Mesendoderm (in vitro differentiated cells): ENCODE measurements around the gene DISC1.
"Not testable (repeated sequence)": the region's sequence is repeated elsewhere in the genome, so short reads cannot be mapped to it uniquely, and the experiment has no call there.

Experiments used
- DNase-seq: peaks from one replicate; pipeline ENCODE4 v3.0.0; 2013
- H2AK5ac ChIP-seq: 2 replicates; pipeline ENCODE4 v1.6.1; 2013; ENCODE audit warnings: low read length, inconsistent platforms
- H2BK120ac ChIP-seq: 2 replicates; pipeline ENCODE4 v1.6.1; 2013; ENCODE audit warnings: low read depth, mild to moderate bottlenecking, low read length, moderate library complexity, mixed read lengths
- H2BK15ac ChIP-seq: replicated peaks from 2 replicates; pipeline ENCODE4 v1.6.1; 2013; ENCODE audit warnings: low read depth, mild to moderate bottlenecking, moderate library complexity
- H2BK5ac ChIP-seq: 2 replicates; pipeline ENCODE4 v1.6.1; 2013; ENCODE audit warnings: low read length, inconsistent platforms
- H3K18ac ChIP-seq: 2 replicates; pipeline ENCODE4 v1.6.1; 2013; ENCODE audit warnings: mild to moderate bottlenecking, low read length, mixed read lengths
- H3K23ac ChIP-seq: one replicate; pipeline ENCODE4 v1.6.1; 2013; ENCODE audit warnings: low read length
- H3K27ac ChIP-seq: 2 replicates; pipeline ENCODE4 v1.5.1; 2013; ENCODE audit warnings: low read depth, mild to moderate bottlenecking, inconsistent platforms, low read length, moderate library complexity
- H3K27me3 ChIP-seq: 2 replicates; pipeline ENCODE4 v1.6.1; 2013; ENCODE audit warnings: low read length, control low read depth, mild to moderate bottlenecking, inconsistent platforms; ENCODE audit not compliant: insufficient read depth, poor library complexity
- H3K36me3 ChIP-seq: 2 replicates; pipeline ENCODE4 v1.6.1; 2013; ENCODE audit warnings: low read length, inconsistent platforms; ENCODE audit not compliant: control insufficient read depth, insufficient read depth
- H3K4ac ChIP-seq: one replicate; pipeline ENCODE4 v1.6.1; 2013; ENCODE audit warnings: low read depth, mild to moderate bottlenecking, low read length, moderate library complexity
- H3K4me1 ChIP-seq: 2 replicates; pipeline ENCODE4 v1.6.1; 2013; ENCODE audit warnings: low read depth, low read length, inconsistent platforms; ENCODE audit not compliant: control insufficient read depth
- H3K4me2 ChIP-seq: 2 replicates; pipeline ENCODE4 v1.6.1; 2013; ENCODE audit warnings: low read length
- H3K4me3 ChIP-seq: 2 replicates; pipeline ENCODE4 v1.5.1; 2013; ENCODE audit warnings: mild to moderate bottlenecking, low read length
- H3K56ac ChIP-seq: one replicate; pipeline ENCODE4 v1.6.1; 2013; ENCODE audit warnings: low read length
- H3K79me1 ChIP-seq: 2 replicates; pipeline ENCODE4 v1.6.1; 2013; ENCODE audit warnings: low read length, inconsistent platforms
- H3K79me2 ChIP-seq: 2 replicates; pipeline ENCODE4 v1.6.1; 2013; ENCODE audit warnings: mild to moderate bottlenecking, low read length; ENCODE audit not compliant: control insufficient read depth, insufficient read depth
- H3K9ac ChIP-seq: 2 replicates; pipeline ENCODE4 v1.6.1; 2013; ENCODE audit warnings: low read length, inconsistent platforms
- H4K5ac ChIP-seq: one replicate; pipeline ENCODE4 v1.6.1; 2013; ENCODE audit warnings: low read length
- H4K8ac ChIP-seq: one replicate; pipeline ENCODE4 v1.6.1; 2013; ENCODE audit warnings: low read depth, mild to moderate bottlenecking, control low read depth, low read length, moderate library complexity
- WGBS: extraction: QIAGEN DNeasy Blood & Tissue Kit; methylation state at CpG from one replicate; pipeline ENCODE4 v1.1.7; 2013; ENCODE audit warnings: low lambda C conversion rate, missing lambda C conversion rate; ENCODE audit not compliant: insufficient coverage; ENCODE audit errors: extremely low coverage; 5-methylcytosine and 5-hydroxymethylcytosine counted together

The DISC1 gene

GRCh38 chr1:231722356-231722755, 95.8 kb downstream of the DISC1 start:
- H3K36me3 ChIP-seq, result no peaks in the 10 kb centered on the region
- no peaks in the 10 kb centered on the region for H3K79me2 ChIP-seq
- H3K4ac ChIP-seq, result no peak overlapping the region
- no peaks in the 10 kb centered on the region for H3K4me1 ChIP-seq
- no peak overlapping the region for H3K4me3 ChIP-seq
- no peak overlapping the region for H4K5ac ChIP-seq
- WGBS, result no CpG with 5 or more reads among the region's 6 CpGs
- H2BK5ac ChIP-seq, result no peak overlapping the region
- no peak overlapping the region for H3K56ac ChIP-seq
- H2BK120ac ChIP-seq, result no peak overlapping the region
- no peak overlapping the region for H3K9ac ChIP-seq
- no peak overlapping the region for H3K23ac ChIP-seq
- H3K4me2 ChIP-seq, result no peak overlapping the region
- no peak overlapping the region for H4K8ac ChIP-seq
- H3K27ac ChIP-seq, result no peak overlapping the region
- no peak for DNase-seq
- H3K18ac ChIP-seq, result no peak overlapping the region
- H3K27me3 ChIP-seq, result no peaks in the 10 kb centered on the region
- no peak overlapping the region for H2AK5ac ChIP-seq
- H3K79me1 ChIP-seq, result no peaks in the 10 kb centered on the region
- no peak overlapping the region for H2BK15ac ChIP-seq

DNA sequence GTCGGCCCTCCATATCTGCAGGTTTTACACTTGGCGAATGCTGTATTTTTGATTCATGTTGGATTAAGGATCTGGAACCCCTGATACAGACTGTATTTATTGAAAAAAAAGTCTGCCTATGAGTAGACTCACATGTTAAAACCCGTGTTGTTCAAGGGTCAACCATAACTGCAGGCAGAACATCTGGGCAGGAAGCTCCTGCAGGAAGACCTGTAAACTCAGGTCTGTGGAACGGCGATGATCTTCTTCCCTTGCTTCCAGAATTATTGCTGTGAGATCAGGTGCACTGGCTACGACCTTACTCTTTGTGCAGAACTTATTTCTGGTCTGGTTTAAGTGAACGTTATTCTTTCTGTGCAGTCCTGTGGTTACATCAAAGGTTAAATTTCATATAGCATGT, 96.6 kb downstream of the DISC1 start:
- H3K23ac ChIP-seq, result no peak overlapping the region
- H2BK15ac ChIP-seq, result no peak overlapping the region
- no peaks in the 10 kb centered on the region for H3K4me1 ChIP-seq
- WGBS, result no CpG with 5 or more reads among the region's 7 CpGs
- no peak overlapping the region for H3K27ac ChIP-seq
- no peak for DNase-seq
- H2AK5ac ChIP-seq, result no peak overlapping the region
- no peak overlapping the region for H4K5ac ChIP-seq
- no peak overlapping the region for H3K4me2 ChIP-seq
- H3K79me1 ChIP-seq, result no peaks in the 10 kb centered on the region
- H3K27me3 ChIP-seq, result no peaks in the 10 kb centered on the region
- no peak overlapping the region for H2BK5ac ChIP-seq
- H3K79me2 ChIP-seq, result no peaks in the 10 kb centered on the region
- no peak overlapping the region for H3K9ac ChIP-seq
- no peak overlapping the region for H3K18ac ChIP-seq
- H3K4me3 ChIP-seq, result no peak overlapping the region
- H3K56ac ChIP-seq, result no peak overlapping the region
- no peak overlapping the region for H2BK120ac ChIP-seq
- no peak overlapping the region for H3K4ac ChIP-seq
- H4K8ac ChIP-seq, result no peak overlapping the region
- no peaks in the 10 kb centered on the region for H3K36me3 ChIP-seq

DNA sequence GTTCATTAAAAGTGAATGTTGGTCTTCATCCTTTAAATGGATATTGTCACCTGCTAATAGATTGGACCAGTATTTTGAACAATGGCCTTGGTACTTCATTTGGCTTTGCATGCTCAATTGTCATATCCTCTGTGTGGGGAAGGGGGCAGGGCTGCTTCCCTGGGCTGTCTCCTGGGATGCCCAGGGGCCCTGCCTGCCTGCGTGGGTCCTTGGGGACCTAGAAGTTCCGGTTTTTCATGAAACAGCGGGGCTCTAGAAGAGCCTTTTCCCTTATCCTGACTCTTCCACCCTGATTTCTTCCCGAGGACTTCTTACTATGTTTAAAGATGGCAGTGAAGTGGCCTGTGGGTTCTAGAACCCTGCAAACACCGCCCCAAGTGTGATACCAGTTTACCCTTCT, 97.5 kb downstream of the DISC1 start:
- no peak overlapping the region for H3K4ac ChIP-seq
- no peaks in the 10 kb centered on the region for H3K79me1 ChIP-seq
- H3K79me2 ChIP-seq, result no peaks in the 10 kb centered on the region
- no peak overlapping the region for H2BK15ac ChIP-seq
- no peak for DNase-seq
- H3K36me3 ChIP-seq, result no peaks in the 10 kb centered on the region
- no CpG with 5 or more reads among the region's 5 CpGs for WGBS
- H3K4me1 ChIP-seq, result no peaks in the 10 kb centered on the region
- no peak overlapping the region for H4K5ac ChIP-seq
- H3K9ac ChIP-seq, result no peak overlapping the region
- H2AK5ac ChIP-seq, result no peak overlapping the region
- no peak overlapping the region for H4K8ac ChIP-seq
- H2BK120ac ChIP-seq, result no peak overlapping the region
- no peak overlapping the region for H3K23ac ChIP-seq
- H3K4me3 ChIP-seq, result no peak overlapping the region
- H3K27ac ChIP-seq, result no peak overlapping the region
- no peak overlapping the region for H3K56ac ChIP-seq
- H2BK5ac ChIP-seq, result no peak overlapping the region
- H3K18ac ChIP-seq, result no peak overlapping the region
- H3K27me3 ChIP-seq, result no peaks in the 10 kb centered on the region
- no peak overlapping the region for H3K4me2 ChIP-seq

DNA sequence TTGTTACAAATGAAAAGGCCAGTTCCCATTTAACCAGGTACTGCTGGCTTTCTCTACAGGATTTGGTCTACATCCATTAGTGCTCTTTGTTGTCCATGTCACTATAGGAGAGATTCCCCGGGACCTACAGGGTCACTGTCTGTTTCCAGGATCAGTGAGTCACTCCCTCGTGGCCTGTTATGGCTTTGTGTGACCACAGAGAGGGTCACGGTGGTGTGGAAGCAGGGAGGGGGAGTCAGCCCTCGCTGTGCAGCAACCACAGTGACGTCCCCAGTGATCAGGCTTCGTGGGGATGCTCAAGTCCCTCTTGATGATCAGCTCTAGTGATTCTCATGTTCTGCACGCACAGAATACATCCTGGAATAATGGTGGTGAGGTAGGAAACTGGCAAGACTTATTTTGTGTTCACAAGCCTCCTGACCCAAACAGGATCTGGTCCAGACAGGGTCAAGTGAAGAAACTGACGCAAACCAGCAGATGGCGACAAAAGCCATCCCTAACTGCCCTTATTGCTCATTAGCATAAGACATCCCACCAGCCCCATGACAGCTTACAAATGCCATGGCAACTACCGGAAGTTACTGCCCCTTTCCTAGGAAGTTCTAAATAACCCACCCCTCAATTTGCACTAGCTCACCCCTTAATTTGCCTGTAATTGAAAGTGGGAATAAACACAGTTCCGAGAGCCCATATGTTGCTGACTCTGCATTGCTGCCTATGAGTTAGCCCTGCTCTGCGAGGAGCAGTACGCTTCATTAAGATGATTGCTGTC, 98.5 kb downstream of the DISC1 start:
- H3K79me1 ChIP-seq, result no peaks in the 10 kb centered on the region
- H3K23ac ChIP-seq, result no peak overlapping the region
- no peak overlapping the region for H3K18ac ChIP-seq
- no peak overlapping the region for H3K56ac ChIP-seq
- no peaks in the 10 kb centered on the region for H3K79me2 ChIP-seq
- H3K36me3 ChIP-seq, result no peaks in the 10 kb centered on the region
- no peaks in the 10 kb centered on the region for H3K4me1 ChIP-seq
- no peaks in the 10 kb centered on the region for H3K27me3 ChIP-seq
- H2BK5ac ChIP-seq, result no peak overlapping the region
- no peak overlapping the region for H3K4ac ChIP-seq
- no CpG with 5 or more reads among the region's 13 CpGs for WGBS
- no peak overlapping the region for H2BK15ac ChIP-seq
- peak; percentile 93 for DNase-seq
- H3K4me2 ChIP-seq, result no peak overlapping the region
- H3K9ac ChIP-seq, result no peak overlapping the region
- no peak overlapping the region for H3K27ac ChIP-seq
- no peak overlapping the region for H3K4me3 ChIP-seq
- H2AK5ac ChIP-seq, result no peak overlapping the region
- no peak overlapping the region for H4K5ac ChIP-seq
- H4K8ac ChIP-seq, result no peak overlapping the region
- H2BK120ac ChIP-seq, result no peak overlapping the region

GRCh38 chr1:231727171-231727570, 100.6 kb downstream of the DISC1 start:
- Histone ChIP-seq H3K18ac (no peak overlapping the region), H3K9ac (no peak overlapping the region), H3K56ac (no peak overlapping the region), H4K5ac (no peak overlapping the region), H3K79me1 (no peaks in the 10 kb centered on the region), H2BK15ac (no peak overlapping the region), H3K23ac (no peak overlapping the region), H3K4ac (no peak overlapping the region), H3K4me3 (no peak overlapping the region), H3K4me2 (no peak overlapping the region), H3K27me3 (no peaks in the 10 kb centered on the region), H2BK120ac (no peak overlapping the region), H2BK5ac (no peak overlapping the region), H3K79me2 (no peaks in the 10 kb centered on the region), H4K8ac (no peak overlapping the region), H3K27ac (no peak overlapping the region), H3K36me3 (no peaks in the 10 kb centered on the region), H3K4me1 (no peaks in the 10 kb centered on the region), H2AK5ac (no peak overlapping the region)
- no CpG with 5 or more reads among the region's 2 CpGs for WGBS
- no peak for DNase-seq

DNA sequence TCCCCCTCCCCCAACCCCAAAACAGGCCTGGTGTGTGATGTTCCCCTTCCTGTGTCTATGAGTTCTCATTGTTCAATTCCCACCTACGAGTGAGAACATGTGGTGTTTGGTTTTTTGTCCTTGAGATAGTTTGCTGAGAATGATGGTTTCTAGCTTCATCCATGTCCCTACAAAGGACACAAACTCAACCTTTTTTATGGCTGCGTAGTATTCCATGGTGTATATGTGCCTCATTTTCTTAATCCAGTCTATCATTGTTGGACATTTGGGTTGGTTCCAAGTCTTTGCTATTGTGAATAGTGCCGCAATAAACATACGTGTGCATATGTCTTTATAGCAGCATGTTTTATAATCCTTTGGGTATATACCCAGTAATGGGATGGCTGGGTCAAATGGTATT, 102.4 kb downstream of the DISC1 start:
- H3K9ac ChIP-seq, H3K27me3 ChIP-seq, H3K79me1 ChIP-seq, H3K4ac ChIP-seq, H2BK15ac ChIP-seq, H3K4me1 ChIP-seq, H3K27ac ChIP-seq, H2AK5ac ChIP-seq, H4K5ac ChIP-seq, H4K8ac ChIP-seq, H2BK120ac ChIP-seq, H3K18ac ChIP-seq, H3K79me2 ChIP-seq, H3K56ac ChIP-seq, DNase-seq, H2BK5ac ChIP-seq, H3K4me2 ChIP-seq, H3K36me3 ChIP-seq, H3K23ac ChIP-seq, H3K4me3 ChIP-seq: not testable (repeated sequence)
- WGBS, result no CpG with 5 or more reads among the region's 4 CpGs
